ENCODE measurements around the gene SLC4A1AP.

SLC4A1AP gene

GRCh38 chr2:27685577-27685976, 21.9 kb downstream of the SLC4A1AP start:
- no peak for DNase-seq (ENCODE audit: low read depth)
- no peak overlapping the region for H3K4me3 ChIP-seq (ENCODE audit: low read depth, low read length)
- TF ChIP-seq MYC (IDR thresholded peaks at IDR 0.05; ENCODE audit: low read depth, low read length) (no peak), CTCF (IDR thresholded peaks at IDR 0.05; ENCODE audit: low read depth, low read length) (no peak), POLR2A (IDR thresholded peaks at IDR 0.05; ENCODE audit: extremely low read depth, insufficient read length) (no peak), MAX (IDR thresholded peaks at IDR 0.05; ENCODE audit: low read depth, low read length) (no peak)

DNA sequence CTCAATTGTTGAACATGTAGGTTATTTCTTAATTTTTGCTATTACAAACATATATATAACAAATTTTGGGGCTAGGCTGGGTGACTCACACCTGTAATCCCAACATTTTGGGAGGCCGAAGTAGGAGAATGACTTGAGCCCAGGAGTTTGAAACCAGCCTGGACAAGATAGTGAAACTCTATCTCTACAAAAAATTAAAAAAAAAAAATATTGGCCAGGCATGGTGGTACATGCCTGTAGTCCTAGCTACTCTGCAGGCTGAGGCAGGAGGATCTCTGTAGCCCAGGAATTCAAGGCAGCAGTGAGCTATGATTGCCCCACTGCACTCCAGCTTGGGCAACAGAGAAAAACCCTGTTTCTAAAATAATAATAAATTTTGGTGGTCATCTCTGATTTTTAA, 23.5 kb downstream of the SLC4A1AP start:
- no peak for DNase-seq (ENCODE audit: low read depth)
- TF ChIP-seq MAX (IDR thresholded peaks at IDR 0.05; ENCODE audit: low read depth, low read length) (no peak), MYC (IDR thresholded peaks at IDR 0.05; ENCODE audit: low read depth, low read length) (no peak), CTCF (IDR thresholded peaks at IDR 0.05; ENCODE audit: low read depth, low read length) (no peak)

GRCh38 chr2:27689424-27689823, 25.7 kb downstream of the SLC4A1AP start:
- DNase-seq (ENCODE audit: low read depth): no peak
- TF ChIP-seq POLR2A (IDR thresholded peaks at IDR 0.05; ENCODE audit: extremely low read depth, insufficient read length) (no peak), CTCF (IDR thresholded peaks at IDR 0.05; ENCODE audit: low read depth, low read length) (no peak), MAX (IDR thresholded peaks at IDR 0.05; ENCODE audit: low read depth, low read length) (no peak), MYC (IDR thresholded peaks at IDR 0.05; ENCODE audit: low read depth, low read length) (no peak)

More for the DNA sequence above, 23.5 kb downstream of the SLC4A1AP start:
- H3K4me3 ChIP-seq (ENCODE audit: low read depth, low read length): no peak overlapping the region

GRCh38 chr2:27690052-27690451, 26.4 kb downstream of the SLC4A1AP start:
- DNase-seq (ENCODE audit: low read depth): no peak
- no peak for TF ChIP-seq CTCF (IDR thresholded peaks at IDR 0.05; ENCODE audit: low read depth, low read length)
- no peak for TF ChIP-seq MAX (IDR thresholded peaks at IDR 0.05; ENCODE audit: low read depth, low read length)
- no peak for TF ChIP-seq MYC (IDR thresholded peaks at IDR 0.05; ENCODE audit: low read depth, low read length)
- TF ChIP-seq POLR2A (IDR thresholded peaks at IDR 0.05; ENCODE audit: extremely low read depth, insufficient read length): no peak

More at GRCh38 chr2:27689424-27689823, 25.7 kb downstream of the SLC4A1AP start:
- no peak overlapping the region for H3K4me3 ChIP-seq (ENCODE audit: low read depth, low read length)

GRCh38 chr2:27697660-27698059, 34.0 kb downstream of the SLC4A1AP start:
- DNase-seq (ENCODE audit: low read depth): no peak
- H3K4me3 ChIP-seq (ENCODE audit: low read depth, low read length): no peak overlapping the region
- TF ChIP-seq MAX (IDR thresholded peaks at IDR 0.05; ENCODE audit: low read depth, low read length): no peak
- TF ChIP-seq POLR2A (IDR thresholded peaks at IDR 0.05; ENCODE audit: extremely low read depth, insufficient read length): no peak
- no peak for TF ChIP-seq MYC (IDR thresholded peaks at IDR 0.05; ENCODE audit: low read depth, low read length)
- TF ChIP-seq CTCF (IDR thresholded peaks at IDR 0.05; ENCODE audit: low read depth, low read length): no peak

More at GRCh38 chr2:27690052-27690451, 26.4 kb downstream of the SLC4A1AP start:
- no peak overlapping the region for H3K4me3 ChIP-seq (ENCODE audit: low read depth, low read length)

- DNase-seq (ENCODE audit: low read depth): no peak
- TF ChIP-seq POLR2A (IDR thresholded peaks at IDR 0.05; ENCODE audit: extremely low read depth, insufficient read length): no peak
- no peak overlapping the region for H3K4me3 ChIP-seq (ENCODE audit: low read depth, low read length)
Observed at GRCh38 chr2:27701676-27702075, 38.0 kb downstream of the SLC4A1AP start.

Data from NB4 (cell line).